Astrocyte (in vitro differentiated cells and primary cell): ENCODE results near the gene COL5A1.

Experiments used
- EZH2 ChIP-seq: IDR thresholded peaks from 2 replicates; pipeline ENCODE4 v1.6.1; 2012; ENCODE audit warnings: mild to moderate bottlenecking, low read length, inconsistent platforms; ENCODE audit not compliant: insufficient read depth
- TF ChIP-seq, protein P1 (sequence below): IDR thresholded peaks from 2 replicates; pipeline ENCODE4 v1.5.1; 2011; ENCODE audit warnings: low read depth, mild to moderate bottlenecking, inconsistent platforms, low read length, moderate library complexity; ENCODE audit not compliant: insufficient read depth

DNA sequence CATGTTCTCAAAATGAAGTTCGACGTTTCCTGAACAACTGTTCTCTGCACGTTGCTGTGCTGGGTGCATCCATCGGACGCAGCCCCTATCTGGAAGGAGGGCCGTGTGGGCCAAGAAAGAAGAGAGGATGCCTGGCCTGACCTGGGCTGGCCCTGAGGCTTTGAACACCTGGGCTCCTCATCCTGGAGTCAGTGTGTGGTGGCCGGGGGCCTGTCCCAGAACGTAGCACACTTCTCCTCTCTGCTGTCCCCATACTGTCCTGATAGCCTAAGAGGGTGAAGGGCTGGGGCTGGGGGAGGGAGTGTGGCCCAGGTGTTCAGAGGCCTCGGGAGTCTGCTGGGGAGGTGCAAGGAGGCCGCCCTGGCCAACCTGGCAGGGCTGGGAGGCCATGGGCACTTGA is 21.5 kb downstream of the COL5A1 start:
- TF ChIP-seq, protein P1, sequence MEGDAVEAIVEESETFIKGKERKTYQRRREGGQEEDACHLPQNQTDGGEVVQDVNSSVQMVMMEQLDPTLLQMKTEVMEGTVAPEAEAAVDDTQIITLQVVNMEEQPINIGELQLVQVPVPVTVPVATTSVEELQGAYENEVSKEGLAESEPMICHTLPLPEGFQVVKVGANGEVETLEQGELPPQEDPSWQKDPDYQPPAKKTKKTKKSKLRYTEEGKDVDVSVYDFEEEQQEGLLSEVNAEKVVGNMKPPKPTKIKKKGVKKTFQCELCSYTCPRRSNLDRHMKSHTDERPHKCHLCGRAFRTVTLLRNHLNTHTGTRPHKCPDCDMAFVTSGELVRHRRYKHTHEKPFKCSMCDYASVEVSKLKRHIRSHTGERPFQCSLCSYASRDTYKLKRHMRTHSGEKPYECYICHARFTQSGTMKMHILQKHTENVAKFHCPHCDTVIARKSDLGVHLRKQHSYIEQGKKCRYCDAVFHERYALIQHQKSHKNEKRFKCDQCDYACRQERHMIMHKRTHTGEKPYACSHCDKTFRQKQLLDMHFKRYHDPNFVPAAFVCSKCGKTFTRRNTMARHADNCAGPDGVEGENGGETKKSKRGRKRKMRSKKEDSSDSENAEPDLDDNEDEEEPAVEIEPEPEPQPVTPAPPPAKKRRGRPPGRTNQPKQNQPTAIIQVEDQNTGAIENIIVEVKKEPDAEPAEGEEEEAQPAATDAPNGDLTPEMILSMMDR = no peak
- TF ChIP-seq EZH2 = no peak
